BLaER1 (cell line): ENCODE data around the gene POU3F3.
A peak's percentile ranks its signal among the peaks of the same experiment; 100 is the strongest.

Source experiments
- H3K27ac ChIP-seq: shearing (Covaris generic); formaldehyde crosslinking; 2 replicates; pipeline ENCODE4 v1.8.1; 2022
- H3K27me3 ChIP-seq: shearing (Covaris generic); formaldehyde crosslinking; 2 replicates; pipeline ENCODE4 v1.8.1; 2022
- H3K36me3 ChIP-seq: shearing (Covaris generic); formaldehyde crosslinking; 2 replicates; pipeline ENCODE4 v1.8.1; 2022
- H3K4me1 ChIP-seq: shearing (Covaris generic); formaldehyde crosslinking; 2 replicates; pipeline ENCODE4 v1.8.1; 2022
- H3K4me2 ChIP-seq: shearing (Covaris generic); formaldehyde crosslinking; 2 replicates; pipeline ENCODE4 v1.8.1; 2022
- H3K4me3 ChIP-seq: shearing (Covaris generic); formaldehyde crosslinking; 2 replicates; pipeline ENCODE4 v1.8.1; 2022
- H3K9ac ChIP-seq: shearing (Covaris generic); formaldehyde crosslinking; 2 replicates; pipeline ENCODE4 v1.8.1; 2022
- H3K9me3 ChIP-seq: shearing (Covaris generic); formaldehyde crosslinking; 2 replicates; pipeline ENCODE4 v1.8.1; 2022
- H4K20me1 ChIP-seq: shearing (Covaris generic); formaldehyde crosslinking; 2 replicates; pipeline ENCODE4 v1.8.1; 2022
- Cebpa-rat ChIP-seq: shearing (Covaris generic); IDR thresholded peaks from 2 replicates; pipeline ENCODE4 v1.8.1; 2022

Gene POU3F3

DNA sequence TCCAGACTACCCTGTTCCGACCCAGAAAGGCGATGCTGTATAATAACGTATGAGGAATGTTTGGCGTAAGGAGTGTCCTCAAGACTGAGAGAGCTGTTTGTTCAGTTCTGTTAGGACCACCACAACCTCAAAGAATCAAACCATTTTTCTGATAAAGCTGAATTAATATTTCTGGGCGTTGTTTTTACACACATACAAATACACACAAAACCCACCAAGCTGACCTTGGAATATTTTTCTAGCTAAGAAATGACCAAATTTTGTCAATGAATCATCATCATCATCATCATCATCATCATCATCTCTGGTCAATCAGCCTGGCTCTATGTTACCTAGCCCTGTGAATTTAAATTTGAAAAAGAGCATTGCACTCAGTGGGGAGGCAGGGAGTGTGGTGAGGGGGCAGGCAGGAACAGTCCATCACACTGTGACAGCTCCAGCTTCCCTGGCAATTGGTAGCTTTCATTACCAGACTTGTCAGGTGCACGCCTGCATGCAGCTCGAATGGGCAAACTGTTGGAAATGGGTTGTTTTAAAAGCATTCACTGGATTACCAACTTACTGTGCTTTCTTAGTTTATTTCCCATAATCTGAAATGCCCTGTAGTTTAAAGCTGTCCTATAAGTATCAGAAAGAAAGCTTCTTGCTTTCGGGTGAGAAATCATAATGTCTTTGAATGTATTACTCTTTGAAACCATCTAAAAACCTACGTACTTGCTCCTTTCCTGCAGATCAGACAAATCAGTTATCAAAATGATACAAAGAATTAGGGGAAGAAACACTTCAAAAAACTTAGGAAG lies 6.9 kb upstream of the POU3F3 start:
- H3K36me3 ChIP-seq = no peaks in the 10 kb centered on the region
- H3K27ac ChIP-seq = no peak overlapping the region
- no peak for TF ChIP-seq Cebpa-rat
- H3K4me3 ChIP-seq = no peak overlapping the region
- no peak overlapping the region for H3K9ac ChIP-seq
- peaks cover 34% of the 10 kb centered on the region for H3K9me3 ChIP-seq
- H3K4me2 ChIP-seq = no peak overlapping the region
- peaks cover 100% of the 10 kb centered on the region for H3K27me3 ChIP-seq
- H4K20me1 ChIP-seq = peaks cover 75% of the 10 kb centered on the region
- no peaks in the 10 kb centered on the region for H3K4me1 ChIP-seq

DNA sequence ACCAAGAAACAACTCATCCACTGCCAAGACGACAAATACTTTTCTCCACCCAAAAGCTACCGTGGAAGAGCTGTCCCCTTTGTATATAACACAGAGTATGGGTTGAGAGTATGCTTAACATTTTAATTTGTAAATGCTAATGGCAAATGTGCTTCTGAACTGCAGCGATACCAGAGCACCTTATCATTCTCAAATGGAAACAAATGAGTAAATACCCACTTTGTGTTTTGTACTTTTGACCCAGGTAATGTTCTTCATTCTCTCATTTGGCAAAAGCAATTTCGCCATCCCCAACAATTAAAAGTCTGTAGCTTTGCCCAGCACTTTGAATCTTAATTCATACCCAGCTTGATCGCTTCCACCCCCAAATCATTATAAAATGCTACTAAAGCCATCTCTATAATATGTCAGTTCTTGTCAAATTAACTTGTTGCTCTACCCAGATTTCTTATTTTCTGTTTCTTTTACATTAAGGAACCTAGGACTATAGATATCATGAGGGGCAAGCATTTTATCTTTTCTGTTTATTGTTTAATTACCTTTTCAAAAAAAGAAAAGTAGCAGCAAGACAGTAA lies 6.2 kb upstream of the POU3F3 start:
- Histone ChIP-seq H3K9ac (no peak overlapping the region), H3K4me2 (no peak overlapping the region), H3K4me3 (no peak overlapping the region), H3K36me3 (no peaks in the 10 kb centered on the region), H3K4me1 (no peaks in the 10 kb centered on the region), H3K9me3 (peaks cover 27% of the 10 kb centered on the region), H4K20me1 (peaks cover 81% of the 10 kb centered on the region), H3K27me3 (peaks cover 100% of the 10 kb centered on the region), H3K27ac (no peak overlapping the region)
- TF ChIP-seq Cebpa-rat = no peak

DNA sequence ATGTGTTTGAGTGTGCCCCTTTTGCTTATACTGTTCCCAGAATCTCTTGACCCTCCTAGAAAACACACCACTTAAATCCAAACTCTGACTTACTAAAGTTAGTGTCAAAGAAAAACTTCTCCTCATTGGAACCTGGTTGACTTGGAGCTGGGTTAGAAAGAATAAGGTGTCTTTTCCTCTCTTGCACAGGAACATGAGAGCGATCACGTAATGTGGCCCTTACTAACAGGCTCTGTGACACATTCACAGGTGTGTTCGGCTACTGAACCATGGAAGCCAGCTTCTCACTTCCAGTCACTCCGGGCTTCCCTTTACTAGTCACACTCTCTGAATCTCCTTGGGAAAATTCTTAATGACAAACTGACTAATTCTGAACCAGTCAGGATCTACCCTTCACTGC lies 5.4 kb upstream of the POU3F3 start:
- Histone ChIP-seq H3K9ac (no peak overlapping the region), H3K9me3 (peaks cover 19% of the 10 kb centered on the region), H3K27ac (no peak overlapping the region), H3K4me2 (no peak overlapping the region), H3K27me3 (peaks cover 100% of the 10 kb centered on the region), H4K20me1 (peaks cover 89% of the 10 kb centered on the region), H3K36me3 (no peaks in the 10 kb centered on the region), H3K4me1 (peaks cover 8% of the 10 kb centered on the region; the same call in 1 of the 2 replicates), H3K4me3 (no peak overlapping the region)
- no peak for TF ChIP-seq Cebpa-rat

DNA sequence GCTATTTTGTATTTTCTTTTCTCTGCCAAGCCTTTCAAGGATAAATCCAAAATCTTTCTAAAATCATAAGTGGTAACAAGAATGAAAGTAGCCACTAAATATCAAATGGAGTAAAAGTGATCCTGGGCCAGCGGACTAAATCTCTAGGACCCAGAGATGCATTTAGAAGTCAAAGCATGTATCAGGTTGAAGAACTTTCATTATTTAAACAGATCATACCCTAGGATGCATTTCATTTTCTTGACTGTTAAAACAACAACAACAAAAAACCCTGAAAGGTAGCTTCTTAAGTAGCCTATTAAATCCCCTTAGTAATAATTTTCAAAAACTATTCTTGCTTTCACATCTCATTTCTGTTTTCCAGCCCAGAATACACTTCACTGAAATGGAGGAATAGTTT lies 4.8 kb upstream of the POU3F3 start:
- TF ChIP-seq Cebpa-rat = no peak
- Histone ChIP-seq H3K9ac (no peak overlapping the region), H3K4me1 (peaks cover 11% of the 10 kb centered on the region; the same call in 1 of the 2 replicates), H3K27me3 (peaks cover 100% of the 10 kb centered on the region), H3K27ac (no peak overlapping the region), H3K9me3 (peaks cover 13% of the 10 kb centered on the region), H3K4me3 (no peak overlapping the region), H3K36me3 (no peaks in the 10 kb centered on the region), H4K20me1 (peaks cover 93% of the 10 kb centered on the region), H3K4me2 (no peak overlapping the region)

DNA sequence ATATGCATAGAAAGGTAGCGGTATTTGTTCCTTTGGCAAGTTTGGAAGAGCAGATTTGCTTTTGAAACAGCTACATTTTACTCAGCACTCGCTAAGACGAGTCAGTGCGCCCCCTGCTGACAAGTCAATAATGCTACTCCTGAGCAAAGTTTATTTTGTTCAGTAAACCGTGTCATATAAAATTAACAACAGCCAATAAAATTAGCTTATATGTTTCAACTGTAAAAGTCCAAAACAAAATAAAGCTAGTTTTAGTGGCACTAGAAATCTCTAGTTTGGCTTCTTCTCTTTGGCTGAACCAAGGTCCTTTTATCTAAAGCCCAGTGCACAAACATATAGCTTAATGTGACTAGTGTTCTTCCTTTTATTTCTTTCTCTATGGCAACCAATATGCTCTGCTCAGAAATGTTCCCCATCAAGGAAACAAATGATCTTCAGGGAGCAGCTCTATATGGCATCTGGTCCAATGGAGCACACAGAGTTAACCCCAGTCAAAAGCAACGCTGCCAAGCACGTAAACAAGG lies 4.2 kb upstream of the POU3F3 start:
- no peak for TF ChIP-seq Cebpa-rat
- Histone ChIP-seq H3K27ac (no peak overlapping the region), H3K4me2 (no peak overlapping the region), H4K20me1 (peaks cover 94% of the 10 kb centered on the region), H3K36me3 (no peaks in the 10 kb centered on the region), H3K4me3 (no peak overlapping the region), H3K27me3 (peaks cover 100% of the 10 kb centered on the region), H3K9ac (no peak overlapping the region), H3K4me1 (peaks cover 16% of the 10 kb centered on the region; the same call in 1 of the 2 replicates), H3K9me3 (peaks cover 7% of the 10 kb centered on the region)

DNA sequence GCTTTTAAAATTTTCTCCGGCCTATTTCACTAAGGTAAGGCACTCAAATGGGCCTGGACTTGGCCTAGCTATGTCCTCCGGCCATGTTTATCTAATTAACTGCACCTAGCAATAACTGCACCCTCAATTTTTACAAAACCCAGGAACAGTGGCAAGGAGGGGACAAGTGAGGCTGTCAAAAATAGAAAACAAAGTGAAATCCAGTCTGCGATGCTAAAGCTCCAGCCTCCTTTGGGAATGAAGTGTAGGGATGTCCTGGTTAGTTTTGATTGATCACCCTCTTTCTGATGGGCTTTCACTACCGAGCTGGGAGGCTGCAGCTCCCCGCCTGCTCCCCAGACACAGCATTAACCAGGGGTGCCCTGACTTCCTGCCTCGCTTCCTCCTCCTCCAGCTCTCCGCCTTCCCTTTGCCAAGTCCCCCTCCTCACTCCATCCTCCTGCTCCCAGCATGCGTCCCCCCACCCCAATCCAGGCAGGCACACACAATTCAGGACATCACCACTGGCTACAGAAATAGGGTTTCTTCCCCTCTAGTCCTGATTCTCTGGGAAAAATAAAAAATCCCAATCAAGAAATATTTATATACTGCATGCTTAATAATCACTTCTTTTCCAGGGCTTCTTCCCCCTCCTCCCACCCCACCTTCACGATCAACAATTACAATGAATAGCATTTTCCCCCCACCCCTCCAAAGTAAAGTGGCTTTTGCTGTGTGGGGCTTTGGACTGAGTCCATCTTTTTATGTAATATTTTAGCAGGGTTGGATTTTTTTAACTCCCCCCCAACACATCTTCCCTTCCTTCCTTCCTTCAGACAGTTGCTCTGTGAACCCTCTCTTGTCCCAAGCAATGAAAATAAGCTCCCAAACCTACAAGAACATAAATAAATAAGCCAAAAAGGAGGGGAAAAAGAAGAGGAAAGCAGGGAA lies 3.3 kb upstream of the POU3F3 start:
- Histone ChIP-seq H3K4me2 (no peak overlapping the region), H3K4me3 (no peak overlapping the region), H4K20me1 (peaks cover 90% of the 10 kb centered on the region), H3K36me3 (no peaks in the 10 kb centered on the region), H3K9ac (no peak overlapping the region), H3K27ac (no peak overlapping the region), H3K27me3 (peaks cover 100% of the 10 kb centered on the region), H3K9me3 (no peaks in the 10 kb centered on the region; the same call in 1 of the 2 replicates), H3K4me1 (peaks cover 20% of the 10 kb centered on the region; the same call in 1 of the 2 replicates)
- TF ChIP-seq Cebpa-rat = no peak

DNA sequence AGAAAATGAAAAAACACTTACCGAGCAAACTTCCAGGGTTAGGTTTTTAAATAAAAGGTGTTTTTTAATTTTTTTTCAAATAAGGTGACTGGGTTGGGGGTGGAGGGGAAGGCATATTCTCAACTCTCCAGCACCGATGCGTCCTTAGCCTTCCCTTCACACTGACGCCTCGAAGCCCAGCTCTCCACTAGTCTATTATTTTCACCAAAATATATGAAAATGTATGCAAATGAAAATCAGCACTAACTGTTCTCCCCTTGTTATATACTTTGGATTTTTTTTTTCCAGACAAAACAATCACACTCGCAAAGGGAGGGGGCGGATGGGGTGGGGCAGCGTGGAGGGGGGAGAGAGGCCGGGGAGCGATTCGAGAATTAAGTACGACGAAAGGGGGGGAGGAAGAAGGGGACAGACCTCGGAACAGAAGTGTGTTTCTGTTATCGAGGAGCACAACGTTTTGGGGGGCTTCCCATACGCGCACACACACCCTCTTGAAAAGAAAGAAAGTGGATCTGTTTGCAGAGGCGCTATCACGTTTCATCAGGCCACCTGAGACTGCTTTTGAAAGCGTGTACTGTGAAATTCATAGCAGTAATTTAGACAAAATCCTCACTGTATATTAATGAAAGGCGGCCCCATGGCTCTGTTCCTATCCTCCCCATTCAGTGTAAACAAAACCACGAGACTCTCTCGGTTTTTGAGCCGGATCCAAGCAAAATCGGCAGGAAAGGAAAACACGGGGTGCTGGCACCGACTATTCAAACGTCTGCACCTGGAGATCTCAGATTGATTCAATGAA lies 2.4 kb upstream of the POU3F3 start:
- H3K27me3 ChIP-seq = peaks cover 100% of the 10 kb centered on the region
- peaks cover 90% of the 10 kb centered on the region for H4K20me1 ChIP-seq
- no peak overlapping the region for H3K4me2 ChIP-seq
- peaks cover 8% of the 10 kb centered on the region; the same call in 1 of the 2 replicates for H3K9me3 ChIP-seq
- H3K27ac ChIP-seq = no peak overlapping the region
- no peak overlapping the region for H3K4me3 ChIP-seq
- H3K4me1 ChIP-seq = peaks cover 20% of the 10 kb centered on the region; the same call in 1 of the 2 replicates
- TF ChIP-seq Cebpa-rat = no peak
- H3K9ac ChIP-seq = no peak overlapping the region
- H3K36me3 ChIP-seq = no peaks in the 10 kb centered on the region

DNA sequence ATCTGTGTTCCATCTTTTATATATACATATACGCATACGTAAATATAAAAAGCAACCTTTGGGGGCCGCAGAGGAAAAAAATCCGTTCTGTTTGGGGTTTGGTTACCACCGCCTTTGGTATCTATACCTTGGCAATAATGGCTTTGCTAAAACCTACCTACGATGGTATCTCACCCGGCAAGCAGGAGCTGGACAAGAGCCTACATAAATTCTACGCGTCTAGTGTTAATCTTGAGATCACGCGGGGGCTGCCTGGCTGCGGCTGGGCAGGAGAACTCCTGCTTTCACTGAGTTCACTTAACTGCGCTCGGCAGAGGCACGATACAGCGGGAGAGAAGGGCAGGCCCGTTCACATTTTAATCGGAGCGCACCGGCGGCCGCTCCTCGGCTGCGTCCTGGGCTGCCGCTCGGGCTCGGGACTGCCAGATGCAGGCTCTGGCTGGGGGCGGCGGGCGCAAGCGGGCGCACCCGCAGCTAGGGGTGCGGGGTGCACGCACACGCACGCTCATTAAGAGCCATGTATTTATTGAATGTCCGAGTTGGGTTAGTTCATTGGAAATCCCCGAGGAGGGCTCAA lies 1.7 kb upstream of the POU3F3 start:
- peaks cover 10% of the 10 kb centered on the region; the same call in 1 of the 2 replicates for H3K9me3 ChIP-seq
- peak overlapping the region; percentile 42; the same call in 1 of the 2 replicates for H3K4me3 ChIP-seq
- no peak overlapping the region for H3K27ac ChIP-seq
- peaks cover 20% of the 10 kb centered on the region; the same call in 1 of the 2 replicates for H3K4me1 ChIP-seq
- peak overlapping the region; percentile 57 for H3K4me2 ChIP-seq
- TF ChIP-seq Cebpa-rat = no peak
- peaks cover 100% of the 10 kb centered on the region for H3K27me3 ChIP-seq
- no peak overlapping the region for H3K9ac ChIP-seq
- peaks cover 90% of the 10 kb centered on the region for H4K20me1 ChIP-seq
- H3K36me3 ChIP-seq = no peaks in the 10 kb centered on the region
